M059J (cell line): ENCODE data around the gene ZNF385C. TPM values are rescaled to one million over a fixed set of nuclear protein-coding genes. Genes with fewer than 3 reads are reported as not detected.
"Not testable (repeated sequence)": the region's sequence is repeated elsewhere in the genome, so short reads cannot be mapped to it uniquely, and the experiment has no call there.

ENCODE experiments used
- DNase-seq: peaks from one replicate; pipeline ENCODE4 v3.0.0-alpha.2; 2012; ENCODE audit warnings: low read depth
- total RNA-seq: library from RNA; depleted of rRNA; stranded (reverse); fragments of >200 nt; shearing (Covaris generic); gene quantifications from 2 replicates; pipeline ENCODE4 v1.2.3, GENCODE V29; 2014

ZNF385C gene
- total RNA-seq, 1 experiment from 2014 or later = not detected

- peak; percentile 34 for DNase-seq
Measured at GRCh38 chr17:42050393-42051012, 47.8 kb downstream of the ZNF385C start, which contains the start of gene C17orf113. TSS of gene C17orf113 (minus strand) at chr17:42050601. CDS start at chr17:42043376, 7,225 bp downstream.

GRCh38 chr17:42049834-42050392, 48.4 kb downstream of the ZNF385C start:
- peak; percentile 46 for DNase-seq

- no peak for DNase-seq
Measured at GRCh38 chr17:42047343-42047742, 50.9 kb downstream of the ZNF385C start.

GRCh38 chr17:42045719-42046118, 52.6 kb downstream of the ZNF385C start:
- DNase-seq = no peak

GRCh38 chr17:42042598-42043319, 55.5 kb downstream of the ZNF385C start:
- no peak for DNase-seq

- no peak for DNase-seq
Measured at GRCh38 chr17:42041619-42042018, 56.7 kb downstream of the ZNF385C start.

- DNase-seq = no peak
Measured at GRCh38 chr17:42040818-42041217, 57.5 kb downstream of the ZNF385C start.

- no peak for DNase-seq
Measured at GRCh38 chr17:42039794-42040763, 58.2 kb downstream of the ZNF385C start.

GRCh38 chr17:42038221-42038973, 59.9 kb downstream of the ZNF385C start:
- DNase-seq = no peak

GRCh38 chr17:42034059-42034458, 64.2 kb downstream of the ZNF385C start:
- DNase-seq = no peak

- no peak for DNase-seq
Measured at GRCh38 chr17:42031584-42031983, 66.7 kb downstream of the ZNF385C start.

GRCh38 chr17:42028791-42029127, 69.5 kb downstream of the ZNF385C start:
- no peak for DNase-seq

GRCh38 chr17:42027961-42028790, 70.1 kb downstream of the ZNF385C start:
- no peak for DNase-seq

- no peak for DNase-seq
Measured at GRCh38 chr17:42027590-42027889, 70.7 kb downstream of the ZNF385C start.

GRCh38 chr17:42026857-42027589, 71.2 kb downstream of the ZNF385C start:
- DNase-seq = no peak

GRCh38 chr17:42025936-42026335, 72.3 kb downstream of the ZNF385C start:
- DNase-seq = no peak

- no peak for DNase-seq
Measured at GRCh38 chr17:42025191-42025579, 73.1 kb downstream of the ZNF385C start.

- DNase-seq = peak; percentile 27
Measured at GRCh38 chr17:42023524-42024349, 74.5 kb downstream of the ZNF385C start.

GRCh38 chr17:42020845-42021244, 77.4 kb downstream of the ZNF385C start:
- DNase-seq = not testable (repeated sequence)
